GM18870 (cell line): ENCODE data around the gene SYNPO.

Source experiments
- ATAC-seq: cut with Tn5 transposase; IDR thresholded peaks from one replicate; pipeline ENCODE4 v1.9.1; 2021; ENCODE audit warnings: moderate library complexity; ENCODE audit not compliant: unreplicated experiment

SYNPO gene, protein sequence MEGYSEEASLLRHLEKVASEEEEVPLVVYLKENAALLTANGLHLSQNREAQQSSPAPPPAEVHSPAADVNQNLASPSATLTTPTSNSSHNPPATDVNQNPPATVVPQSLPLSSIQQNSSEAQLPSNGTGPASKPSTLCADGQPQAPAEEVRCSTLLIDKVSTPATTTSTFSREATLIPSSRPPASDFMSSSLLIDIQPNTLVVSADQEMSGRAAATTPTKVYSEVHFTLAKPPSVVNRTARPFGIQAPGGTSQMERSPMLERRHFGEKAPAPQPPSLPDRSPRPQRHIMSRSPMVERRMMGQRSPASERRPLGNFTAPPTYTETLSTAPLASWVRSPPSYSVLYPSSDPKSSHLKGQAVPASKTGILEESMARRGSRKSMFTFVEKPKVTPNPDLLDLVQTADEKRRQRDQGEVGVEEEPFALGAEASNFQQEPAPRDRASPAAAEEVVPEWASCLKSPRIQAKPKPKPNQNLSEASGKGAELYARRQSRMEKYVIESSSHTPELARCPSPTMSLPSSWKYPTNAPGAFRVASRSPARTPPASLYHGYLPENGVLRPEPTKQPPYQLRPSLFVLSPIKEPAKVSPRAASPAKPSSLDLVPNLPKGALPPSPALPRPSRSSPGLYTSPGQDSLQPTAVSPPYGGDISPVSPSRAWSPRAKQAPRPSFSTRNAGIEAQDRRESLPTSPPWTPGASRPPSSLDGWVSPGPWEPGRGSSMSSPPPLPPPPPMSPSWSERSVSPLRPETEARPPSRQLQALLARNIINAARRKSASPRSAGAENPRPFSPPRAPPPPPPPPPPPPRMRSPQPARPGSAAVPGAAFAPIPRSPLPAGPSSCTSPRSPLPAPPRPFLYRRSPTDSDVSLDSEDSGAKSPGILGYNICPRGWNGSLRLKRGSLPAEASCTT

DNA sequence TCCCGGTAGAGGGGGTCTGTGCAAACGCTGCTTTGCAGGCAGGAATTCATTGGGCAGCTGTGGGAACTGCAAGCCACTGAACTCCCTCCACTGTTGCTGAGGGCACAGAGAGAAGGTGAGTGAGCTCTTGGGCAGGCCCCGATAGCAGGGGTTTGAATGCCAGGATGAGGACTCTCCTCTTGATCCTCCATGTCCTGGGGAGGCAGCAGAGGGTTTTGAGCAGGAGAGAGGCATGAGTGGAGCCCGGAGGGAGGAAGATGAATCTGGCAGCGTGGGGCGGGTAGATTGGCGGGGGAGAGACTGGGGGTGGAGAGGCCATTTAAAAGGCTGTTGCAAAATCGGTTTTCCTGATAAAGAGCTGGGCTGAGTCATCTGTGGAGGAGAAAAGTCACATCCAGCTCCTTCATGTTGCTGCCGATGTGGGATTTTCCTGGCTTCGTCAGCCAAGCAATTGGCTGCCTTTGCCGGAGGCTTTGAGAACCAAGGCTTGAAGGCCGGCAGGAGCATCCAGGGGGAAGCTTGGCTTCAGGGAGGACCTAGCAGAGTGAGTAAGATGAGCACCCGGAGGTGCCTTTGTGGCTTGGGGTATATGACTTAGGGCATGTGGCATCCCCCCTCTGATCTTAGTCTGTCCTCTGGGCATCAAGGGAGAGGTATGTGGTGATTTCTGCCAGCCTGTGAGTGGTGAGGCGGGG is at the start of gene SYNPO:
Gene SYNPO, plus strand, starts transcription at position 350 of the 695 bp plus-strand sequence. CDS start 7,616 bp downstream, outside the sequence.
- no peak for ATAC-seq

GRCh38 chr5:150590979-150591695 is 49.3 kb upstream of the SYNPO start:
- no peak for ATAC-seq

GRCh38 chr5:150593593-150593992 is 46.9 kb upstream of the SYNPO start:
- no peak for ATAC-seq

DNA sequence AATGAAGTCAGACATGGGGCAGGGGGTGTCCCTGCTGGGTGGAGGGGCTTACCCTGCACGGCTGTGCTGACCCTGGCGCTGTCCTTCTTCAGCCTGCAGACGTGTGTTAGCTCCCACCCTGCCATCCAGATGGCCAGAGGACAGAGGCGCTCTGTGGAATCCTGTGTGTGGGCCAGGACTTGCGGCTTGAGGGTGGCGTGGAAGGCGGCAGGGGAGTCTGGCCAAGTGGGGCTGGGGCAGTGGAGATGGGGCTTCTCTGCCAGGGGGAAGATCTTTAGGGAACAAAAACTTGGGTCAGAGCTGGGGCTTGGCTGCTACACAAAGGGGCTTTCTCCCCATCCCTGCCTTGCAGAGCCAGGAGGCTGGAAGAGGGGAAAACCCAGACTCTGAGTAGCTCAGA is 46.5 kb upstream of the SYNPO start:
- ATAC-seq = no peak

GRCh38 chr5:150595466-150596031 is 44.9 kb upstream of the SYNPO start:
- no peak for ATAC-seq

- no peak for ATAC-seq
These were observed 44.1 kb upstream of the SYNPO start for GRCh38 chr5:150596313-150596712.

GRCh38 chr5:150596826-150597225 is 43.6 kb upstream of the SYNPO start:
- no peak for ATAC-seq

GRCh38 chr5:150598006-150598405 is 42.5 kb upstream of the SYNPO start:
- no peak for ATAC-seq

DNA sequence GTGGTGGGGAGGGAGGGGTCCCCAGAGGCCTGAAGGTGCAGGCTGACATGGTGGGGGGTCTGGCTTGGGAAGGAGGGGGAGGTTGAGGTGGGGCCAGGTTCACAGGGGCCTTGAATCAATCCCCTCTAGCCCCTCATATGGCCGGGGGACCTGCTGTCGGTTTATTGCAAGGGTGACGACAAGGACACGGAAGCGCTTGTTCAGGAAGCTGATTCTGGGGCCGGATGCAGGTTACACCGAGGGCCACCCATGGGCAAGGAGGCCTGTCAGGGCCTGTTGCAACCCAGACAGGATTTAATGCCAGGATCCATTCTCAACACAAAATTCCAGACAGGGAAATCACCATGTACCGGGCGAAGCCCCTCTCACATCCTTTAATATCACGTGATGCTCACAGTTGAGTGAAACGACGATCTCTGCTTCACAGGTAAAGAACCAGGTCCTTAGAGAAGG is 41.6 kb upstream of the SYNPO start:
- no peak for ATAC-seq

DNA sequence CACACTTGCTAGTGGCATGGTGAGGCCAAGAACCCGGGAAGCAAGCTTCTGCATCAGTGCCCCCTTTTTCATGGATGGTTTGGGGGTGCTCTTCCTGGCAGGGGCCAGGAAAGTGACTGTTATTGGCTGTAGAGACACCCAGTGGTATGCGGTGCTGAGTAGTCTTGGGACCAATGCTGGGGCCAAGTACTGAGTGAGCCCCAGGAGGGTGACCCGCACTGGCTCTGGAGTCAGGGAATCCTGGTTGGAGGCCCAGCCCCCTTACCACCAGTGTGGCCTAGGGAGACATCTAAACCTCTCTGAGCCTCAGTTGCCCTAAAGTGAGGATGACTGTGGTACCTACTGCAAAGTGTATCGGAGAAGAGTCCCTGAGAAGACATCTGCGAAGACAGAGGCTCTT is 41.2 kb upstream of the SYNPO start:
- no peak for ATAC-seq

DNA sequence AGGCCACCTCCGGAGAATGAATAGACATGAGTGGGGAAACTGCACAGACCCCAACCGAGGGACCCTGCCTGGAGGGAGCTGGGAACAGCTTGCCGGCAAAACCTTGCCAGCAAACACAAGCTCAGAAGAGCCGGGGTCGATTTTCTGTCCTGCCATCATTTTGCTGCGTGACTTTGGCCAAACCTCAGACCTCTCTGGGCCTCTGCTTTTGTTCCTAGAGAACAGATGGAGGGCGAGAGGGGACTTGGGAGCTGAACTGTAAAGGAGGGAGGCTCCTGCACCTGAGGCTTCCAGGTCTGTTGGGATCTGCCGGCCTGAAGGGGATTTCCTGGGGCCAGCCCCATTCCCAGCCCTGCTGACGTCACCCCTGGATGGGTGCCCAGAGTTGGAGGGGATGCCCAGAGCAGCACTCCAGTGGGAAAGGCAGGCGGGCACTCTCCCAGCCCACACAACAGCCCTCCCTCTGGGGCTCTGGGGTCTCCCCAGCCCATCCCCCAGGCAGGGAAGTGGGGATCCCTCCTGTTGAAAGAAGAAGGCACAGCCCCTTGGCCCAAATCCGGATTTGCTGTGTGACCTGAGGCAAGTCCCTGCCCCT is 40.4 kb upstream of the SYNPO start:
- ATAC-seq = no peak

- no peak for ATAC-seq
These were observed 39.6 kb upstream of the SYNPO start for GRCh38 chr5:150600616-150601490.

DNA sequence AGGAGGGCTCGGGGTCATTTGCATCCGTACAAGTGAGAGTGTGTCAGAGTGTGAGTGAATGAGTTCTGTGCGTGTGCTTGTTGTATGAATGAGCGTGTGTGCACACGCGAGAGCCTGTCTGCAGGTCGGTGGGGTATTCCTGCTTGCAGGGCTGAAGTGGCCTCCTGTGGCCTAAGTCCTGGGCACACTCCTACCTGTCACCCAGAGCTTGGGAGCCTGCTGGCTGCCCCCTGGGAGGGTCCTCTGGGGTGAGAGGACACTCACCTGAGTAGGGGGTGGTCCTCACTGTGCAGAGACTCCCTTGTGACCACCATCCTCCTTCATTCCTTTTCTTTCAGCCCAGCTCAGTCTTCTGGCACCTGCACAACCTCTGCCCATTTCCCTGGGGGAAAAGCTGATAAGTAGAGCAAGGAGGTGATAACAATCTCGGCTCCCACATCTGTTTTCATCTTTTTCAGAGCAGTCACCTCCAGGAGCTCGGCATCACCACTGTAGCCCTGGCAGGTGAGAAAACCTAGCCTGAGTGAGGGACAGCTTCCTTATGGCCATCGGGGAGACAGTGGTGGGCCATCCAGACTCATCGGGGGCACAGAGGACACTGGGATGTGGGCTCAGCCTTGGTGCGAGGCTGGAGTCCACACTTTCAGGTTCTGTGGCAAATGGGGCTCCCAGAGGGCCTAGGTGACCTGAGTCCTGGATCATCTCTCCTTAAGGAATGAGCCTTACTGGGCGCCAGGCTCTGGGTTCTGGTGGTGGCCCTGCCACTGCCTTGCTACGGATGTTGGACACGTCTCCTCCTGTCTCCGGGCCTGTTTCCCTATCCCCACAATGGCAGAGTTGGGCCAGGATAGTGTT is 38.7 kb upstream of the SYNPO start:
- ATAC-seq = no peak

DNA sequence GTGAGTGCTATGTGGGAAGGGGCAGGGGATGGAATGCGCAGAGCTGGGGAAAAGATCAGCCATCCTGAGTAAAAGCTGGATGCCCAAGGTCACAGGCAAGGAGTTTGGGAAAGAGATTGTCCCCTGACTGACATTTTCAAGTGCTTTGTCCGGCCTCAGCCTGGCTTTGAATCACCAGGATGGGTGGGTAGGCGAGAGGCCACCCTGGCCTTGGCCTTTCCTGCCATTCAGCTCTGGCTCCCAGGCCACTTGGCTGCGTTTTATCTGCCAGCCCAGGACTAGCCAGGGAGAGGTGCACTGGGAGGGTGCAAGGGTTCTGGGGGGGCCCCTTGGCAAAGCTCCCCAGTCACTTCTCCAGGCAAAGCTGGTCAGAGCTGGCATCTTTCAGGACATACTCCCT is 37.4 kb upstream of the SYNPO start:
- ATAC-seq = no peak

DNA sequence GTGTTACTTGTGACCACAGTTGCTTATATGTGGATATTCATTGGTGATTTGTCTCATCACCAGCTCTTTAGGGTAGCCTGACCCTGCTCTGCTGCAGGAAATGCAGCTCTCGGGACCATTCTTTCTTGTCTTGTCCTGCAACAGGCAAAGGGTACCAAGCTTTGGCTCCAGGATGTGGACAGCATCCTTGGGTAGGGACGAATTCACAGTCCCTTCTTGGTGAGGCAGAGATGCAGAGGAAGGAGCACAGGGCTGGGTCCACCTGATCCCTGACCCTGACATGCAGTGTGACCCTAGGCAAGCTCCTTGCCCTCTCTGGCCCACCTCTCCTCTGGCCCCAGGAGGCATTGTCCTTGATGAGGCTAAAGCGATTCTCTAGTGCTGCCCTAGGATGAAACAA is 37.0 kb upstream of the SYNPO start:
- ATAC-seq = no peak

DNA sequence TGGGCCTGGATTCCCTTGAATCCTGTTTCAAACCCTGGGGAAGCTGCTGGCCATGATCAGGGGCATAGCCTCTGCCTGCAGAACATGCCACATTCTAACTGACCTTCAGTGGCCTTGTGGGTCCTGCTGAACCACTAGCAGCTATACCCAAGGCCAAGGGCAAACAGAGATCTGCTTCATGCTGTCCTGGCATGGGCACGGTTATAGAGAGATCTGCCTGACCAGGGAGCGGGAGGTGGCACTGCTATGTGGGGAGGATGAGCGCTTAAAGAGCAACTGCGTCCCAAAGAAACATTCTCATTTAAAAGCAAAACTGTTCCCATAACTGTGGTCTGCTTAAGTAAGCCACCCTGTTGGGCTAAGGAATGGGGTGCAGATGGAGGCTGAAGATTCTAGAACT is 36.5 kb upstream of the SYNPO start:
- ATAC-seq = no peak

DNA sequence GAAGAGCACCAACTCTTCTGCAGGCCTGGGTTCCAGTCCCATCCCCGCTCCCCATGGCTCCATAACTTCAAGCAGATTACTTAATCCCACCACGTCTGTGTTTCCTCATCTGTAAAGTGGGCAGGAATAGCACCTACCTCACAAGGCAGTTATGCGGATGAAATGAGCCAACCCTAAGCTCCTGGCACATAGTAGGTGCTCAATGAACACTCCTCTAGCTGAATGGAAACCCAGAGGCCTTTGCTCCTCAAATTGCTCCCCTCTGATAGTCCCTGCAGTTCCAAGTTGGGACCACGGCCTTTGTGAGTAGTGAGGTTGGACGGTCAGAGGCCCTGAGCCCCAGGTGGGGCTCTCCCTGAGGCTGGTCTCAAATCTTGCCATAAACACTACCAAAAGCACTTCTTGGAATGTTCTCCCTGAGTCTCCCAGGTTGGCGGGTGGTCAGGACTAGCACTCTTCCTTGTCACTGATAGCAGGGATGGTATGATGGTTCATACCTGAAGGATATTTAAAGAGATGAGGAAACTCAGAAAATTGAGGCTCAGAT is 35.5 kb upstream of the SYNPO start:
- ATAC-seq = no peak

DNA sequence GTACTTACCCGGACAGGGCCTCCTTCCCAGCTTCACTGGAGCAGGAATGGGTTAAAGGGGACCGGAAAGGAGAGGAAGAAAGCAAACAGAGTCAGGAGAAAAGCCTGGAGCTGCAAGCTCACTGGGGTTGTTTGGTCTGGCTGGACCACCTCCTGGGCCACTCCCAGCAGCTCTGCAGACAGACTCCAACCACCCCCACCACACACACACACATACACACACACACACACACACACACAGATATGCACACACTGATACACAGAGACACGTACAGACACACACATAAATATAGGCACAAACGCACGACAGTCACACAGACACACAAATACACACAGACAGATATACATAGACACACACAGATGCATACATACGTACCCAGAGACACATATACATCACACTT is 34.9 kb upstream of the SYNPO start:
- no peak for ATAC-seq
